Parathyroid adenoma (tissue), 2 donors: ENCODE results near the gene SLC10A2.
"Not testable (repeated sequence)": the region's sequence is repeated elsewhere in the genome, so short reads cannot be mapped to it uniquely, and the experiment has no call there.

ENCODE experiments used
- H2AFZ ChIP-seq: fragments of 300-600 bp; sonication (generic); one replicate; pipeline ENCODE4 v1.7.0; 2017; ENCODE audit warnings: antibody characterized with exemption, mild to moderate bottlenecking
- H3K27ac ChIP-seq: fragments of 300-600 bp; sonication (generic); one replicate; pipeline ENCODE4 v1.7.0; 2017
- H3K27me3 ChIP-seq: fragments of 300-600 bp; sonication (generic); one replicate; pipeline ENCODE4 v1.7.0; 2017; ENCODE audit warnings: low read length; ENCODE audit not compliant: control insufficient read depth, insufficient read depth
- H3K36me3 ChIP-seq: fragments of 300-600 bp; sonication (generic); one replicate; pipeline ENCODE4 v1.7.0; 2017; ENCODE audit warnings: low read length; ENCODE audit not compliant: control insufficient read depth, insufficient read depth
- H3K4me1 ChIP-seq: fragments of 300-600 bp; sonication (generic); one replicate; pipeline ENCODE4 v1.7.0; 2017; ENCODE audit warnings: control low read depth
- H3K4me2 ChIP-seq: fragments of 300-600 bp; sonication (generic); one replicate; pipeline ENCODE4 v1.7.0; 2017; ENCODE audit warnings: low read length
- H3K4me3 ChIP-seq: fragments of 300-600 bp; sonication (generic); one replicate; pipeline ENCODE4 v1.7.0; 2017; ENCODE audit warnings: low read depth, low read length
- H3K79me2 ChIP-seq: fragments of 300-600 bp; sonication (generic); one replicate; pipeline ENCODE4 v1.7.0; 2017; ENCODE audit warnings: control low read depth
- H3K9ac ChIP-seq: fragments of 300-600 bp; sonication (generic); one replicate; pipeline ENCODE4 v1.7.0; 2017; ENCODE audit warnings: mild to moderate bottlenecking
- H3K9me3 ChIP-seq: fragments of 300-600 bp; sonication (generic); one replicate; pipeline ENCODE4 v1.7.0; 2017; ENCODE audit warnings: low read length; ENCODE audit not compliant: control insufficient read depth
- CTCF ChIP-seq: fragments of 300-600 bp; sonication (generic); IDR thresholded peaks from one replicate; pipeline ENCODE4 v1.7.0; 2017; ENCODE audit warnings: antibody characterized with exemption, mild to moderate bottlenecking
- donor health status: primary hyperparathyroidism.

Gene SLC10A2

GRCh38 chr13:103097366-103097928 lies 31.2 kb upstream of the SLC10A2 start:
- Histone ChIP-seq H3K79me2 (no peaks in the 10 kb centered on the region), H3K4me2 (no peak overlapping the region), H3K4me3 (no peak overlapping the region), H3K27ac (no peak overlapping the region), H2AFZ (no peak overlapping the region), H3K27me3 (no peaks in the 10 kb centered on the region), H3K4me1 (no peaks in the 10 kb centered on the region), H3K36me3 (no peaks in the 10 kb centered on the region), H3K9ac (no peak overlapping the region), H3K9me3 (no peaks in the 10 kb centered on the region)
- no peak for TF ChIP-seq CTCF

- H3K79me2 ChIP-seq, H3K27me3 ChIP-seq, H3K4me1 ChIP-seq, H3K36me3 ChIP-seq, H2AFZ ChIP-seq, H3K9ac ChIP-seq, H3K4me3 ChIP-seq, H3K27ac ChIP-seq, H3K9me3 ChIP-seq, H3K4me2 ChIP-seq: not testable (repeated sequence)
Observed at GRCh38 chr13:103093649-103094048, 27.4 kb upstream of the SLC10A2 start.

GRCh38 chr13:103087275-103087674 lies 21.1 kb upstream of the SLC10A2 start:
- H3K4me1 ChIP-seq: no peaks in the 10 kb centered on the region
- H3K27ac ChIP-seq: no peak overlapping the region
- no peak for TF ChIP-seq CTCF
- no peak overlapping the region for H3K4me3 ChIP-seq
- H3K9me3 ChIP-seq: no peaks in the 10 kb centered on the region
- no peak overlapping the region for H3K4me2 ChIP-seq
- H2AFZ ChIP-seq: no peak overlapping the region
- no peak overlapping the region for H3K9ac ChIP-seq
- H3K36me3 ChIP-seq: no peaks in the 10 kb centered on the region
- H3K79me2 ChIP-seq: no peaks in the 10 kb centered on the region
- no peaks in the 10 kb centered on the region for H3K27me3 ChIP-seq

GRCh38 chr13:103081435-103081834 lies 15.2 kb upstream of the SLC10A2 start:
- Histone ChIP-seq H3K27me3 (no peaks in the 10 kb centered on the region), H3K4me2 (no peak overlapping the region), H3K9me3 (no peaks in the 10 kb centered on the region), H3K4me1 (no peaks in the 10 kb centered on the region), H3K79me2 (no peaks in the 10 kb centered on the region), H2AFZ (no peak overlapping the region), H3K4me3 (no peak overlapping the region), H3K36me3 (no peaks in the 10 kb centered on the region), H3K9ac (no peak overlapping the region), H3K27ac (no peak overlapping the region)
- TF ChIP-seq CTCF: no peak

GRCh38 chr13:103078158-103078557 lies 11.9 kb upstream of the SLC10A2 start:
- Histone ChIP-seq H3K27ac (no peak overlapping the region), H3K27me3 (no peaks in the 10 kb centered on the region), H3K9me3 (no peaks in the 10 kb centered on the region), H3K4me3 (no peak overlapping the region), H3K4me1 (no peaks in the 10 kb centered on the region), H3K4me2 (no peak overlapping the region), H3K36me3 (no peaks in the 10 kb centered on the region), H2AFZ (no peak overlapping the region), H3K9ac (no peak overlapping the region), H3K79me2 (no peaks in the 10 kb centered on the region)
- TF ChIP-seq CTCF: no peak
